ES-I3 (cell line): ENCODE measurements around the gene IQGAP1.

Experiments
- H3K36me3 ChIP-seq: 2 replicates; pipeline ENCODE4 v1.6.1; 2013; ENCODE audit warnings: mild to moderate bottlenecking, low read length, control low read depth, moderate library complexity; ENCODE audit not compliant: insufficient read depth
- H3K4me1 ChIP-seq: 2 replicates; pipeline ENCODE4 v1.6.1; 2013; ENCODE audit warnings: mild to moderate bottlenecking, control low read depth, low read length; ENCODE audit not compliant: insufficient read depth
- H3K9ac ChIP-seq: 2 replicates; pipeline ENCODE4 v1.6.1; 2013; ENCODE audit warnings: low read depth, mild to moderate bottlenecking, low read length, moderate library complexity
- H3K9me3 ChIP-seq: 2 replicates; pipeline ENCODE4 v1.6.1; 2013; ENCODE audit warnings: mild to moderate bottlenecking, low read length, moderate library complexity; ENCODE audit not compliant: control insufficient read depth, insufficient read depth

IQGAP1 gene

GRCh38 chr15:90550919-90551318 lies 162.9 kb downstream of the IQGAP1 start:
- Histone ChIP-seq H3K9me3 (no peaks in the 10 kb centered on the region), H3K4me1 (no peaks in the 10 kb centered on the region), H3K9ac (no peak overlapping the region), H3K36me3 (no peaks in the 10 kb centered on the region)
